SU-DHL-6 (cell line): Measurements from ENCODE around the gene ARHGAP40.

Source experiments
- H2AFZ ChIP-seq: fragments of 200-600 bp; sonication (generic); 2 replicates; pipeline ENCODE4 v1.6.1; 2014; ENCODE audit warnings: low read depth, mild to moderate bottlenecking, moderate library complexity, mixed read lengths, antibody characterized with exemption, low read length; ENCODE audit not compliant: severe bottlenecking
- H3F3A ChIP-seq: fragments of 200-600 bp; shearing (Covaris generic); 2 replicates; pipeline ENCODE4 v1.6.0; 2016; ENCODE audit warnings: antibody characterized with exemption, mild to moderate bottlenecking; ENCODE audit not compliant: insufficient read depth
- H3K27ac ChIP-seq: fragments of 200-600 bp; sonication (generic); 2 replicates; pipeline ENCODE4 v1.5.1; 2016; ENCODE audit warnings: low read depth, mild to moderate bottlenecking, low read length, moderate library complexity, mixed read lengths
- H3K27me3 ChIP-seq: fragments of 200-600 bp; sonication (generic), shearing (Covaris generic); 2 replicates; pipeline ENCODE4 v1.6.0; 2014; ENCODE audit warnings: mild to moderate bottlenecking, low read length
- H3K36me3 ChIP-seq: fragments of 200-600 bp; sonication (generic); 2 replicates; pipeline ENCODE4 v1.6.1; 2014; ENCODE audit warnings: mild to moderate bottlenecking, low read length, mixed read lengths
- H3K4me2 ChIP-seq: fragments of 300-600, 200-600 bp; shearing (Covaris generic), sonication (generic); 2 replicates; pipeline ENCODE4 v1.6.0; 2014; ENCODE audit warnings: low read length, low read depth, mild to moderate bottlenecking; ENCODE audit not compliant: poor library complexity, severe bottlenecking
- H3K4me3 ChIP-seq: fragments of 200-600 bp; sonication (generic); 2 replicates; pipeline ENCODE4 v1.5.1; 2014; ENCODE audit warnings: antibody characterized with exemption, low read length, mild to moderate bottlenecking, mixed read lengths; ENCODE audit not compliant: insufficient read depth, poor library complexity, severe bottlenecking
- H3K79me2 ChIP-seq: fragments of 200-600 bp; sonication (generic); 2 replicates; pipeline ENCODE4 v1.6.1; 2014; ENCODE audit warnings: mild to moderate bottlenecking, low read length, moderate library complexity; ENCODE audit not compliant: insufficient read depth
- H3K9ac ChIP-seq: fragments of 200-600 bp; sonication (generic); 2 replicates; pipeline ENCODE4 v1.7.0; 2014; ENCODE audit warnings: mild to moderate bottlenecking, low read length
- H3K9me2 ChIP-seq: fragments of 200-600 bp; sonication (generic); replicated peaks from 2 replicates; pipeline ENCODE4 v1.6.1; 2014; ENCODE audit warnings: low read length; ENCODE audit not compliant: insufficient read depth
- H3K9me3 ChIP-seq: fragments of 200-600 bp; sonication (generic); 2 replicates; pipeline ENCODE4 v1.6.1; 2014; ENCODE audit warnings: low read length, mixed read lengths; ENCODE audit not compliant: insufficient read depth
- H4K20me1 ChIP-seq: fragments of 200-600 bp; sonication (generic); 2 replicates; pipeline ENCODE4 v1.6.1; 2014; ENCODE audit warnings: low read depth, mild to moderate bottlenecking, antibody characterized with exemption, low read length, moderate library complexity, mixed read lengths
- CTCF ChIP-seq: fragments of 200-600 bp; sonication (generic); IDR thresholded peaks from one replicate; pipeline ENCODE4 v1.5.1; 2017; ENCODE audit warnings: antibody characterized with exemption, mild to moderate bottlenecking, low read length, moderate library complexity; ENCODE audit not compliant: insufficient read depth, poor library complexity, severe bottlenecking
- EZH2phosphoT487 ChIP-seq: fragments of 200-600 bp; sonication (generic), shearing (Covaris generic); conservative IDR thresholded peaks from 2 replicates; pipeline ENCODE4 v1.6.1; 2018; ENCODE audit warnings: mild to moderate bottlenecking, antibody characterized with exemption, low read length, moderate library complexity, mixed read lengths

ARHGAP40 gene

GRCh38 chr20:38644588-38645260, 43.1 kb downstream of the ARHGAP40 start:
- Histone ChIP-seq H3K27me3 (no peaks in the 10 kb centered on the region), H3K9me3 (no peaks in the 10 kb centered on the region), H3K79me2 (no peaks in the 10 kb centered on the region), H3F3A (no peaks in the 10 kb centered on the region), H3K4me2 (no peak overlapping the region), H4K20me1 (no peaks in the 10 kb centered on the region), H3K36me3 (no peaks in the 10 kb centered on the region), H2AFZ (no peak overlapping the region), H3K4me3 (no peak overlapping the region), H3K9me2 (no peaks in the 10 kb centered on the region), H3K27ac (no peak overlapping the region), H3K9ac (no peak overlapping the region)
- TF ChIP-seq CTCF (no peak), EZH2phosphoT487 (no peak)

DNA sequence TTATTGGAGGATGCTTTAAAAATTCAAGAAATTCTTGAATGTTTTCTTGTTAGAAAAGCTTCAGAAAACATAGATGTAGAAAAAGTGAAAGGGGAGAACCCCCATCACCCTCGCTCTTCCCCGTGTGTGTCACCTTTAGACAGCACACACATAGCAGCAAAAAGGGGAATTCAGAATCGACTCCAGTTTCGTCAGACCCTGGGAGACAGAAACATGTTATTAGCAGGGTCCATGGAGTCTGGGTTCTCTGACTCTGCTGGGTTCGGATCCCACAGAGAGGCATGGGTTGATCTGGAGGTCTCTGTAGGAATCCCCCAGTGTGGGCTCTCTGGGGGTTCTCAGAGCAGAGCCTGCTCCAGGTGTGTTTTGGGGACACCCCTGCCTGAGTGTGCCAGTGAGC, 43.7 kb downstream of the ARHGAP40 start:
- no peak overlapping the region for H3K27ac ChIP-seq
- H2AFZ ChIP-seq = no peak overlapping the region
- H3K27me3 ChIP-seq = no peaks in the 10 kb centered on the region
- TF ChIP-seq CTCF = no peak
- TF ChIP-seq EZH2phosphoT487 = no peak
- H3K4me3 ChIP-seq = no peak overlapping the region
- H3K4me2 ChIP-seq = no peak overlapping the region
- H4K20me1 ChIP-seq = no peaks in the 10 kb centered on the region
- H3K9me2 ChIP-seq = no peaks in the 10 kb centered on the region
- H3K9me3 ChIP-seq = no peaks in the 10 kb centered on the region
- no peaks in the 10 kb centered on the region for H3K79me2 ChIP-seq
- no peak overlapping the region for H3K9ac ChIP-seq
- H3K36me3 ChIP-seq = no peaks in the 10 kb centered on the region
- H3F3A ChIP-seq = no peaks in the 10 kb centered on the region

DNA sequence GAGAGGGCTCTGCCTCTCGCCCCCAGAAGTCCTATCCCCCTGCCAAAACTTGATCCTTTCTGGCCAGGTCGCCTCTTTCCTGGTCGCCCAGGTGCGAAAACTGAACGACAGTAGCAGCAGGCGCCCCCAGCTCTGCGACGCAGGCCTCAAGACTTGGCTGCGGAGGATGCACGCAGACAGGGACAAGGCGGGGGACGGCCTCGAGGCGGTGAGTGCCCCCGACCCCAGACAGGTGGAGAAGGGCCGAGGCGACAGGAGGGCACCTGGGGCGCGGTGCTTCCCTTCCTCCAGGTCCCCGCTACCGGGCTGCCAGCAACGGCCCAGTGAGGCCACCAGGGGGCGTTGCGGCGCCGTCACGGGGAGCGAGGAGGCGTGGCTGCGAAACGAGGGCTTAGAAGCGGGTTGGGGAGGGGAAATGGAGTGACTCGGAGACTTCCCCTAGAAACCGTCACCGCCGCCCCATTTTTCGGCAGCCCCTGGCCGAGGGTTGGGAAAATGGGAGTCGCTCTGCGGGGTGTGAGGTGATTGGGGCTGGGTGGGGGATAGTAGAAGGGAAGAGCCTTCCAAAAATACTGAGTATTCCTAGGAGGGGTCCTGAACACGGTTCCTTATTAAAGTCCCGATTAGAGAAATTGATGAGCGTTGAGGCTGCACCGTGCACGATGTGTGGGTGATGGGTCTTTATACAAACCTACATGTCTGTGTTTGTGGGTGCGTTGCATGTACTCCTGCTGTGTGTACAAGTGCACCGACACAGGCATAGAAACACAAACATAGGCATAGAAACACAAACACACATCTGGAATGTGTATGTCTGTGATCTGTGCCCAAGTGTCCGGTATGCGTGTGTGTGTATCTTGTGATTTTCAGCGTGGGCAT, 44.6 kb downstream of the ARHGAP40 start:
- Histone ChIP-seq H3K4me2 (peak overlapping the region; percentile 73), H3K36me3 (no peaks in the 10 kb centered on the region), H3K9ac (peak overlapping the region; percentile 44), H3K79me2 (no peaks in the 10 kb centered on the region), H4K20me1 (no peaks in the 10 kb centered on the region), H3K27ac (no peak overlapping the region), H3F3A (no peaks in the 10 kb centered on the region), H2AFZ (peak overlapping the region; percentile 72), H3K27me3 (no peaks in the 10 kb centered on the region), H3K9me3 (no peaks in the 10 kb centered on the region), H3K4me3 (peak overlapping the region; percentile 46), H3K9me2 (no peaks in the 10 kb centered on the region)
- TF ChIP-seq CTCF (peak; percentile 81), EZH2phosphoT487 (no peak)
